Type B pancreatic cell (in vitro differentiated cells): Measurements from ENCODE around the gene PRKAR1A. TPM values are rescaled to one million over a fixed set of nuclear protein-coding genes. Genes with fewer than 3 reads are reported as not detected.
A peak's percentile ranks its signal among the peaks of the same experiment; 100 is the strongest.

Experiments used
- DNase-seq: peaks from one replicate; pipeline ENCODE4 v3.0.0; 2021; ENCODE audit warnings: mixed read lengths; ENCODE audit not compliant: unreplicated experiment; ENCODE audit errors: extremely low spot score
- H3K27ac Mint-ChIP-seq: 2 replicates; pipeline ENCODE4 v1.8.0; 2021; ENCODE audit warnings: mild to moderate bottlenecking, mixed read lengths
- H3K27me3 Mint-ChIP-seq: 2 replicates; pipeline ENCODE4 v1.8.0; 2021; ENCODE audit warnings: mixed read lengths
- H3K36me3 Mint-ChIP-seq: 2 replicates; pipeline ENCODE4 v1.8.0; 2021; ENCODE audit warnings: mixed read lengths
- H3K4me1 Mint-ChIP-seq: one replicate; pipeline ENCODE4 v1.8.0; 2021; ENCODE audit warnings: mixed read lengths; ENCODE audit not compliant: unreplicated experiment
- H3K4me3 Mint-ChIP-seq: 2 replicates; pipeline ENCODE4 v1.8.0; 2021; ENCODE audit warnings: mild to moderate bottlenecking, mixed read lengths
- H3K9me3 Mint-ChIP-seq: 2 replicates; pipeline ENCODE4 v1.8.0; 2021; ENCODE audit warnings: mixed read lengths
- CTCF ChIP-seq: fragments of 200-600 bp; sonication (generic); conservative IDR thresholded peaks from 2 replicates; pipeline ENCODE4 v1.5.0; 2021; ENCODE audit warnings: antibody characterized with exemption, mild to moderate bottlenecking
- long read RNA-seq: library from polyadenylated mRNA; unstranded; transcript quantifications from one replicate; pipeline ENCODE4 v2.0.0, GENCODE V29; 2020
- total RNA-seq: library from RNA; stranded (reverse); gene quantifications from 2 replicates; pipeline ENCODE4 v1.2.1, GENCODE V29; 2021; ENCODE audit warnings: low replicate concordance

PRKAR1A gene
- 242 and 263 TPM in 2 replicates for total RNA-seq
- long read RNA-seq, full-length matches to known transcripts, result 307 of 397 reads
- long read RNA-seq, partial matches to known transcripts, result 66 of 397 reads
- long read RNA-seq, other reads (novel, unspliced or antisense), result 24 of 397 reads

- H3K27ac Mint-ChIP-seq, result peak within 1 kb of the TSS; percentile 100
- DNase-seq, result peak; percentile 94
- H3K36me3 Mint-ChIP-seq, result peaks cover 21% of the 10 kb centered on the region
- peak within 1 kb of the TSS; percentile 100 for H3K4me3 Mint-ChIP-seq
- H3K4me1 Mint-ChIP-seq, result peaks cover 44% of the 10 kb centered on the region
- H3K9me3 Mint-ChIP-seq, result no peaks in the 10 kb centered on the region
- H3K27me3 Mint-ChIP-seq, result no peaks in the 10 kb centered on the region
- peak; percentile 27 for TF ChIP-seq CTCF
Measured at GRCh38 chr17:68512247-68512959, at the start of gene PRKAR1A. PRKAR1A (plus strand) TSS chr17:68512430; CDS start chr17:68515400, 2,970 bp downstream.

- peaks cover 4% of the 10 kb centered on the region for H3K27me3 Mint-ChIP-seq
- peak; percentile 33 for TF ChIP-seq CTCF
- no peak for DNase-seq
- peaks cover 6% of the 10 kb centered on the region for H3K4me1 Mint-ChIP-seq
- H3K36me3 Mint-ChIP-seq, result no peaks in the 10 kb centered on the region
- H3K27ac Mint-ChIP-seq, result peak overlapping the region; percentile 29
- no peak overlapping the region for H3K4me3 Mint-ChIP-seq
- no peaks in the 10 kb centered on the region for H3K9me3 Mint-ChIP-seq
Measured at GRCh38 chr17:68463211-68464019, 48.8 kb upstream of the PRKAR1A start.

- no peak overlapping the region for H3K27ac Mint-ChIP-seq
Measured at GRCh38 chr17:68468334-68468733, 43.9 kb upstream of the PRKAR1A start.

GRCh38 chr17:68468788-68469187, 43.4 kb upstream of the PRKAR1A start:
- H3K9me3 Mint-ChIP-seq, result no peaks in the 10 kb centered on the region
- H3K27ac Mint-ChIP-seq, result no peak overlapping the region
- H3K4me1 Mint-ChIP-seq, result peaks cover 10% of the 10 kb centered on the region
- no peaks in the 10 kb centered on the region for H3K27me3 Mint-ChIP-seq
- no peaks in the 10 kb centered on the region for H3K36me3 Mint-ChIP-seq
- no peak for TF ChIP-seq CTCF
- no peak for DNase-seq
- no peak overlapping the region for H3K4me3 Mint-ChIP-seq

More at GRCh38 chr17:68468334-68468733, 43.9 kb upstream of the PRKAR1A start:
- Mint-ChIP-seq H3K4me3 (no peak overlapping the region), H3K36me3 (no peaks in the 10 kb centered on the region), H3K4me1 (peaks cover 10% of the 10 kb centered on the region), H3K9me3 (no peaks in the 10 kb centered on the region), H3K27me3 (no peaks in the 10 kb centered on the region)
- DNase-seq, result no peak
- no peak for TF ChIP-seq CTCF

- no peak for DNase-seq
- Mint-ChIP-seq H3K4me1 (peaks cover 15% of the 10 kb centered on the region), H3K9me3 (no peaks in the 10 kb centered on the region), H3K36me3 (no peaks in the 10 kb centered on the region), H3K27me3 (no peaks in the 10 kb centered on the region), H3K27ac (no peak overlapping the region), H3K4me3 (no peak overlapping the region)
- TF ChIP-seq CTCF, result no peak
Measured at GRCh38 chr17:68470961-68471360, 41.3 kb upstream of the PRKAR1A start.
